Measurements from ENCODE around the gene SLC25A15.
"Not testable (repeated sequence)": the region's sequence is repeated elsewhere in the genome, so short reads cannot be mapped to it uniquely, and the experiment has no call there.

The SLC25A15 gene

GRCh38 chr13:40813667-40814454, 24.4 kb downstream of the SLC25A15 start:
- no peak for DNase-seq (ENCODE audit: low read depth in 2 of 2)

- no peak for DNase-seq (ENCODE audit: low read depth in 2 of 2)
Measured at GRCh38 chr13:40814803-40815202, 25.4 kb downstream of the SLC25A15 start.

- no peak for DNase-seq (ENCODE audit: low read depth in 2 of 2)
Measured at GRCh38 chr13:40818926-40819325, 29.5 kb downstream of the SLC25A15 start.

- DNase-seq (ENCODE audit: low read depth in 2 of 2) = no peak
Measured at GRCh38 chr13:40819797-40820315, 30.4 kb downstream of the SLC25A15 start.

GRCh38 chr13:40839725-40840124, 50.3 kb downstream of the SLC25A15 start:
- not testable (repeated sequence) for DNase-seq (ENCODE audit: low read depth in 2 of 2)

GRCh38 chr13:40840955-40841354, 51.5 kb downstream of the SLC25A15 start:
- not testable (repeated sequence) for DNase-seq (ENCODE audit: low read depth in 2 of 2)
